Raji (cell line): Measurements from ENCODE around the gene FEZF1.

Source experiments
- POLR2A ChIP-seq: IDR thresholded peaks from 2 replicates; pipeline ENCODE4 v1.6.1; 2011; ENCODE audit warnings: low read depth, low read length, control low read depth; ENCODE audit not compliant: insufficient read depth

FEZF1 gene

GRCh38 chr7:122304319-122304975, at the start of gene FEZF1:
TSS of gene FEZF1 (minus strand) at chr7:122304750. CDS start at chr7:122304437, 313 bp downstream.
- no peak for TF ChIP-seq POLR2A

- no peak for TF ChIP-seq POLR2A
These were observed 47.9 kb upstream of the FEZF1 start for GRCh38 chr7:122352454-122352853.

- TF ChIP-seq POLR2A = no peak
These were observed 46.2 kb upstream of the FEZF1 start for GRCh38 chr7:122350701-122351100.

- no peak for TF ChIP-seq POLR2A
These were observed 39.7 kb upstream of the FEZF1 start for GRCh38 chr7:122344303-122344620.

DNA sequence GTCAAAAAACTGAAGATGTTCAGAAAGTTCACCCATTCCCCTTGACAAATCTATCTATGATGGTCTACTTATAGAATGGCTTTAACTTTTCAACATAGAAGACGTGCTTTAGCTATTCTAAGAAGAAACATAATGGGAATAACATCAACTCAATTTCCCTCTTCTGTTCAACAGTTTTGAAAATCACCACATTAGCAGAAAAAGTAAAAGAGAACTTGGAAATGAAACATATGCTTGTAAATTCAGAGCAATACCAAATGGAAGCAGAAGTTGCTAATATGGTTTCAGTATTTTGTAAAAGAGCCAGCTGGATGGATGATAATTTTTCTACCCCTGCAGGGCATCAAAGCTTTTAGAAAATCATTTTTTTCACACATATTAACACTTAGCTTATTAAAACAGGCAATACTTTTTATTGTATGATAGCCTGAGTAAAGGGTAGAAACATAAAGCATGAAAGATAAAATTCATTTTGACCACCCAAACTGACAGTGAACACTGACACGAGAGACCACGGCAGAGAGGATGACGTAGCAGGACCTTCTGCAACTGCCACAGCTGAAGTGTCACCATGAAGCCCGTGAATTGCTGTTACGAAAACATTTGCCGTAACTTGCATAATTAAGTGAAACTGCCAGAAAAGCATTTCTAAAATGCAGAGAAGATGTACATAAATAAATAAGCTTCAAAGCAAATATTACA, 39.2 kb upstream of the FEZF1 start:
- TF ChIP-seq POLR2A = no peak

- TF ChIP-seq POLR2A = no peak
These were observed 35.9 kb upstream of the FEZF1 start for GRCh38 chr7:122340427-122340826.

DNA sequence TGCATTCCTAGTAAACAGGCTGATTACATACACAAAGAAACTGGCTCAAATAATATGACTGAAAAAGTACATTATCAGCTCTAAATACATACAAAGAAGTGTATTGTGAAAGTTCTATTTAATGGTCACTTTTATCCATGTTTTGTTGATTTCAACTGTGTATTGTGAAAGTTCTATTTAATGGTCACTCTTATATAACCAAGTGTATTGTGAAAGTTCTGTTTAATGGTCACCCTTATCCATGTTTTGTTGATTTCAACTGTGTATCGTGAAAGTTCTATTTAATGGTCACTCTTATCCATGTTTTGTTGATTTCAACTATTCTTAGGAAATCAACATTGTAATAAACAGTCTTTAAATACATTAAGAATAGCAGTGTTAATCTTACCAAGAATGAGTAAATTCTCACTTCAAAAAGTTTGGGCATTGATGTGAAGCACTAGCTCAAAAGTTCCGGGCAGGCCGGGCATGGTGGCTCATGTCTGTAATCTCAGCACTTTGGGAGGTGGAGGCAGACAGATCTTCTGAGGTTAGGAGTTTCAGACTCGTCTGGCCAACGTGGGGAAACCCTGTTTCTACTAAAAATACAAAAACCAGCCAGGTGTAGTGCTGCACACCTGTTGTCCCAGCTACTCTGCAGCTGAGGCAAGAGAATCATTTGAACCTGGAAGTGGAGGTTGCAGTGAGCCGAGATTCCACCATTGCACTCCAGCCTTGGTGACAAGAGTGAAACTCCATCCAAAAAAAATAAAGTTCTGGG, 34.8 kb upstream of the FEZF1 start:
- TF ChIP-seq POLR2A = no peak

DNA sequence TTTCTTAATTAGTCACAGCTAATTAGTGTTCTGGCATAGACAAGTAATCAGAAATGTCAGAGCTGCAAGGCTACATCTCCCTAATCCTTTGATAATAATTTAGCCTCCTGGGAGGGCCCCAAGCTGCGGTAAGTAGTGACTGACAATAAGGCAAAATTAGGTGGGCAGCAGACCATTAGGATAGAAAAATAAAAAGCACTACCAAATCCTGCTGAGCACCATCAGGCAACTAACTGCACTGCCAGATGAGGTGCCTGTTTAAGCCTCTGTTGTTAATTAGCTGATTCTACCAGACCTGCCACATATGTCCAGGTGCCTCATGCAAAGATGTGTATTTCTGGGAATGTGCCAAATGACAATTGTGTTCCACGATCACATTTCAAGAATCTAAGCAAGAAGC, 32.5 kb upstream of the FEZF1 start:
- no peak for TF ChIP-seq POLR2A

GRCh38 chr7:122329145-122329802, 24.7 kb upstream of the FEZF1 start:
- no peak for TF ChIP-seq POLR2A

GRCh38 chr7:122327969-122328368, 23.4 kb upstream of the FEZF1 start:
- TF ChIP-seq POLR2A = no peak

GRCh38 chr7:122316467-122317388, 12.2 kb upstream of the FEZF1 start:
- TF ChIP-seq POLR2A = no peak

GRCh38 chr7:122315507-122316466, 11.2 kb upstream of the FEZF1 start:
- TF ChIP-seq POLR2A = no peak

DNA sequence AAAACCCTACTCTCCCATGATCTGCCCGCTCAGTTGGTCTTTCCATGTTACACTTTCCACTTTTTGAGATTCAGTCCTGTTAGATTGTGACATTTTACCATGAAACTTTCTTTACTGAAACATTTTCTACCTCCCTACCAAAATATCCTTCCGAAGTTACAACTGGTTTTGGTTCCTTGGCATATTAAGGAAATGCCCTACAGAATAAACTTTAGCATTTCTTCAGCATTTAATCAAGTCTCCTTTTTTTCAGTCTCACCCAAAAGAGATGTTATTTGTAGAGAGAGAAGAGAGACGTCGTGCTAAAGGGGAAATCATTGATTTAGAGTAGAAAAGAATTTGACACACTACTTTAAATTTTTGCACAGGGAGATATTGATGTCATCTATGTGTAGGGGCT, 9.7 kb upstream of the FEZF1 start:
- TF ChIP-seq POLR2A = no peak
